ENCODE results near the gene FGF21. TPM values are rescaled to one million over a fixed set of nuclear protein-coding genes. Genes with fewer than 3 reads are reported as not detected.
A peak's percentile ranks its signal among the peaks of the same experiment; 100 is the strongest.

FGF21 gene
- total RNA-seq, 1 donor from 2014 or later = not detected

GRCh38 chr19:48742096-48742495, 13.2 kb upstream of the FGF21 start:
- Mint-ChIP-seq H3K4me3 (ENCODE audit: unreplicated experiment) (no peak overlapping the region), H3K9me3 (ENCODE audit: unreplicated experiment) (peaks cover 4% of the 10 kb centered on the region)

GRCh38 chr19:48745208-48745995, 9.9 kb upstream of the FGF21 start:
- Mint-ChIP-seq H3K36me3 (ENCODE audit: low read depth, unreplicated experiment) (no peaks in the 10 kb centered on the region), H3K4me3 (ENCODE audit: unreplicated experiment) (no peak overlapping the region), H3K27me3 (ENCODE audit: low read depth, unreplicated experiment) (peaks cover 9% of the 10 kb centered on the region), H3K27ac (ENCODE audit: unreplicated experiment) (no peak overlapping the region), H3K4me1 (ENCODE audit: low read depth, unreplicated experiment) (no peaks in the 10 kb centered on the region), H3K9me3 (ENCODE audit: unreplicated experiment) (peaks cover 4% of the 10 kb centered on the region)
- H4K20me1 ChIP-seq (ENCODE audit: insufficient read depth, low read length) = no peaks in the 10 kb centered on the region
- peaks cover 2% of the 10 kb centered on the region for H3K27me3 ChIP-seq (ENCODE audit: insufficient read depth, low read length)
- no peak overlapping the region for H3K4me3 ChIP-seq (ENCODE audit: insufficient read depth, low read depth, low read length)
- H3K79me2 ChIP-seq (ENCODE audit: insufficient read depth, low read length) = no peaks in the 10 kb centered on the region
- peaks cover 5% of the 10 kb centered on the region for H3K4me1 ChIP-seq (ENCODE audit: insufficient read depth, low read length)
- no peak overlapping the region for H3K9ac ChIP-seq (ENCODE audit: low read length)
- H3K4me2 ChIP-seq (ENCODE audit: low read length) = peak overlapping the region; percentile 32
- TF ChIP-seq EZH2 (IDR thresholded peaks at IDR 0.05; ENCODE audit: insufficient read depth, low read length) = no peak
- TF ChIP-seq CTCF (IDR thresholded peaks at IDR 0.05; ENCODE audit: insufficient read depth, low read depth, low read length) = no peak
- no peaks in the 10 kb centered on the region for H3K36me3 ChIP-seq (ENCODE audit: insufficient read depth, low read length)
- no peaks in the 10 kb centered on the region for H3K9me3 ChIP-seq (ENCODE audit: insufficient read depth, low read depth, low read length)
- no peak for FAIRE-seq
- H3K27ac ChIP-seq (ENCODE audit: low read depth, low read length) = no peak overlapping the region
- peak; percentile 31 for DNase-seq (ENCODE audit: low read depth)
- peak overlapping the region; percentile 20 for H2AFZ ChIP-seq (ENCODE audit: low read depth, low read length)

More at GRCh38 chr19:48742096-48742495, 13.2 kb upstream of the FGF21 start:
- Histone ChIP-seq H3K27me3 (ENCODE audit: insufficient read depth, low read length) (peaks cover 6% of the 10 kb centered on the region), H3K27ac (ENCODE audit: low read depth, low read length) (no peak overlapping the region), H3K9ac (ENCODE audit: low read length) (no peak overlapping the region), H2AFZ (ENCODE audit: low read depth, low read length) (no peak overlapping the region), H3K4me3 (ENCODE audit: insufficient read depth, low read depth, low read length) (no peak overlapping the region), H3K79me2 (ENCODE audit: insufficient read depth, low read length) (no peaks in the 10 kb centered on the region), H3K4me1 (ENCODE audit: insufficient read depth, low read length) (peaks cover 9% of the 10 kb centered on the region), H3K36me3 (ENCODE audit: insufficient read depth, low read length) (no peaks in the 10 kb centered on the region), H4K20me1 (ENCODE audit: insufficient read depth, low read length) (no peaks in the 10 kb centered on the region), H3K9me3 (ENCODE audit: insufficient read depth, low read depth, low read length) (no peaks in the 10 kb centered on the region), H3K4me2 (ENCODE audit: low read length) (no peak overlapping the region)
- TF ChIP-seq EZH2 (IDR thresholded peaks at IDR 0.05; ENCODE audit: insufficient read depth, low read length) (no peak), CTCF (IDR thresholded peaks at IDR 0.05; ENCODE audit: insufficient read depth, low read depth, low read length) (no peak)
- no peaks in the 10 kb centered on the region for H3K36me3 Mint-ChIP-seq (ENCODE audit: low read depth, unreplicated experiment)
- DNase-seq (ENCODE audit: low read depth) = no peak
- no peak overlapping the region for H3K27ac Mint-ChIP-seq (ENCODE audit: unreplicated experiment)
- no peak for FAIRE-seq
- peaks cover 13% of the 10 kb centered on the region for H3K27me3 Mint-ChIP-seq (ENCODE audit: low read depth, unreplicated experiment)
- H3K4me1 Mint-ChIP-seq (ENCODE audit: low read depth, unreplicated experiment) = peaks cover 4% of the 10 kb centered on the region

DNA sequence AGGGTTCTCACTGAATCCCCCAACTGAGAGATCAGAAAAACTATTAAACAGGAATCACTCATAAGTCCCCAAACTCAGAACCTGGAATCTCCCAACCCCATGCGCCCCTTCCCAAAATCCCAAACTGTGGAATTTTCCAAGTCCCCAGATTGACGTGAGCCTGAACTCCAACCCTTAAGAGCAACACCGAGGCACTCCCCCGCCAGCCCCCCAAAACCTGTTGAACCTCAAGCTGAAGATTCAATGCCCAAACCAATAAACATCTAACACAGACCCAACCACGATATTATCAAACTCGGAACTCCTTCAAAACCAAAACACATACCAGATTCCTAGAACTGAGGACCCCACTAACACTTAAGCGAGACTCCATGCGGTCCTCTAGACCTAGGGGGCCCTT, 9.2 kb upstream of the FGF21 start:
- Histone ChIP-seq H2AFZ (ENCODE audit: low read depth, low read length) (peak overlapping the region; percentile 93), H3K27ac (ENCODE audit: low read depth, low read length) (peak overlapping the region; percentile 89), H3K4me2 (ENCODE audit: low read length) (peak overlapping the region; percentile 94), H3K36me3 (ENCODE audit: insufficient read depth, low read length) (no peaks in the 10 kb centered on the region), H3K9ac (ENCODE audit: low read length) (peak overlapping the region; percentile 86), H3K27me3 (ENCODE audit: insufficient read depth, low read length) (peaks cover 3% of the 10 kb centered on the region), H4K20me1 (ENCODE audit: insufficient read depth, low read length) (no peaks in the 10 kb centered on the region), H3K9me3 (ENCODE audit: insufficient read depth, low read depth, low read length) (no peaks in the 10 kb centered on the region), H3K79me2 (ENCODE audit: insufficient read depth, low read length) (no peaks in the 10 kb centered on the region), H3K4me1 (ENCODE audit: insufficient read depth, low read length) (peaks cover 5% of the 10 kb centered on the region), H3K4me3 (ENCODE audit: insufficient read depth, low read depth, low read length) (peak overlapping the region; percentile 69)
- FAIRE-seq (no peak), DNase-seq (ENCODE audit: low read depth) (no peak)
- H3K4me1 Mint-ChIP-seq (ENCODE audit: low read depth, unreplicated experiment) = no peaks in the 10 kb centered on the region
- H3K27ac Mint-ChIP-seq (ENCODE audit: unreplicated experiment) = no peak overlapping the region
- TF ChIP-seq EZH2 (IDR thresholded peaks at IDR 0.05; ENCODE audit: insufficient read depth, low read length) (no peak), CTCF (IDR thresholded peaks at IDR 0.05; ENCODE audit: insufficient read depth, low read depth, low read length) (no peak)
- H3K9me3 Mint-ChIP-seq (ENCODE audit: unreplicated experiment) = peaks cover 4% of the 10 kb centered on the region
- no peaks in the 10 kb centered on the region for H3K36me3 Mint-ChIP-seq (ENCODE audit: low read depth, unreplicated experiment)
- H3K4me3 Mint-ChIP-seq (ENCODE audit: unreplicated experiment) = no peak overlapping the region
- H3K27me3 Mint-ChIP-seq (ENCODE audit: low read depth, unreplicated experiment) = peaks cover 10% of the 10 kb centered on the region

All from astrocyte (in vitro differentiated cells and primary cell).